GM12875 (cell line): ENCODE results near the gene ARID1A.
A peak's percentile ranks its signal among the peaks of the same experiment; 100 is the strongest.

Experiments used
- H3K4me3 ChIP-seq: one replicate; pipeline ENCODE4 v1.5.1; 2011; ENCODE audit warnings: low read depth, low read length, control low read depth
- TF ChIP-seq, protein P1 (sequence below): IDR thresholded peaks from 2 replicates; pipeline ENCODE4 v1.5.1; 2011; ENCODE audit warnings: low read depth, mild to moderate bottlenecking, control low read depth, inconsistent platforms, low read length, moderate library complexity, borderline replicate concordance; ENCODE audit not compliant: insufficient read depth

The ARID1A gene

DNA sequence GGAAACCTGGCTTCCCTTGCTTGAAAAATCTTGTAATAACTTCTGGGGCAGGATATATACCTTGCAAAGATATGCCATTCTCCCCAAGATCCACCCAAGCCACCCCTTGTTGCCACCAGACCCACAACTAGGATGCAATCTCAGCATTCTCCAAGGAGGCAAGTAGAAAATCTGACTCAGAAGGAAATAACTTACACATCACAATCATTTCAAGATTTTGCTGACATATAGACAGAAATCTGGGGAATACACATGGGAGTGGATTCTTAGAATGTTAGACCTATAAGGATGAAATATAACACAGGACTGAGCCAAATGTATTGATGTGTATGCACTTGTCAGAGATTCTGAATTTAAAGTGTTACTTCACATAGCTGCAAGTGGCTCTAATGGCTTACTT is 115.9 kb downstream of the ARID1A start:
- H3K4me3 ChIP-seq: no peak overlapping the region
- TF ChIP-seq, protein P1, sequence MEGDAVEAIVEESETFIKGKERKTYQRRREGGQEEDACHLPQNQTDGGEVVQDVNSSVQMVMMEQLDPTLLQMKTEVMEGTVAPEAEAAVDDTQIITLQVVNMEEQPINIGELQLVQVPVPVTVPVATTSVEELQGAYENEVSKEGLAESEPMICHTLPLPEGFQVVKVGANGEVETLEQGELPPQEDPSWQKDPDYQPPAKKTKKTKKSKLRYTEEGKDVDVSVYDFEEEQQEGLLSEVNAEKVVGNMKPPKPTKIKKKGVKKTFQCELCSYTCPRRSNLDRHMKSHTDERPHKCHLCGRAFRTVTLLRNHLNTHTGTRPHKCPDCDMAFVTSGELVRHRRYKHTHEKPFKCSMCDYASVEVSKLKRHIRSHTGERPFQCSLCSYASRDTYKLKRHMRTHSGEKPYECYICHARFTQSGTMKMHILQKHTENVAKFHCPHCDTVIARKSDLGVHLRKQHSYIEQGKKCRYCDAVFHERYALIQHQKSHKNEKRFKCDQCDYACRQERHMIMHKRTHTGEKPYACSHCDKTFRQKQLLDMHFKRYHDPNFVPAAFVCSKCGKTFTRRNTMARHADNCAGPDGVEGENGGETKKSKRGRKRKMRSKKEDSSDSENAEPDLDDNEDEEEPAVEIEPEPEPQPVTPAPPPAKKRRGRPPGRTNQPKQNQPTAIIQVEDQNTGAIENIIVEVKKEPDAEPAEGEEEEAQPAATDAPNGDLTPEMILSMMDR: no peak

DNA sequence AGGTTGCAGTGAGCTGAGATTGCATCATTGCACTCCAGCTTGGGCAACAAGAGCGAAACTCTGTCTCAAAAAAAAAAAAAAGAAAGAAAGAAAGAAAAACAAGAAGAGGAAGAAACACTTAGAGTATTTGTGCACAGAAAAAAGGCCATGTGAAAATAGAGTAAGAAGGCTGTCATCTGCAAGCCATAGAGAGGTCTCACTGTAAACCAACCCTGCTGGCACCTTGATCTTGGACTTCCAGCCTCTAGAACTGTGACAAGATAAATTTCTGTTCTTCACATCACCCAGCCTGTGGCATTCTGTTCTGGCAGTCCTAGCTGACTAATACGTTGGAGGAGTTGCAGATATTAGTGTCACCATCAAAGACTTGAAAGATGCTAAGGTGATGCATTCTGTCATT is 118.6 kb downstream of the ARID1A start:
- TF ChIP-seq, protein P1: no peak
- H3K4me3 ChIP-seq: no peak overlapping the region

DNA sequence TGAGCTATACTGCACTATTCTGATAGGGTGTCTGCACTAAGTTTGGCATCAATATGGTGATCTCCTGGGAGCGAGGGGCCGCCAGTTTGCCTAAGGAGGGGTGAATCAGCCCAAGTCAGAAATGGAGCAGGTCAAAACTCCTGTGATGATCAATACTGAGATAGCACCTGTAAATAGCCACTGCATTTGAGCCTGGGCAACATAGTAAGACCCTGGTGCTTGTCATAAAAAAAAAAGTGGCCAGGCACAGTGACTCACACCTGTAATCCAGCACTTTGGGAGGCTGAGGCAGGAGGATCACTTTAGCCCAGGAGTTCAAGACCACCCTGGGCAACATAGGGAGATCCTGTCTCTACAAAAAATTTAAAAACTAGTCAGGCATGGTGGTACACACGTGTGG is 119.1 kb downstream of the ARID1A start:
- H3K4me3 ChIP-seq: no peak overlapping the region
- TF ChIP-seq, protein P1: no peak

DNA sequence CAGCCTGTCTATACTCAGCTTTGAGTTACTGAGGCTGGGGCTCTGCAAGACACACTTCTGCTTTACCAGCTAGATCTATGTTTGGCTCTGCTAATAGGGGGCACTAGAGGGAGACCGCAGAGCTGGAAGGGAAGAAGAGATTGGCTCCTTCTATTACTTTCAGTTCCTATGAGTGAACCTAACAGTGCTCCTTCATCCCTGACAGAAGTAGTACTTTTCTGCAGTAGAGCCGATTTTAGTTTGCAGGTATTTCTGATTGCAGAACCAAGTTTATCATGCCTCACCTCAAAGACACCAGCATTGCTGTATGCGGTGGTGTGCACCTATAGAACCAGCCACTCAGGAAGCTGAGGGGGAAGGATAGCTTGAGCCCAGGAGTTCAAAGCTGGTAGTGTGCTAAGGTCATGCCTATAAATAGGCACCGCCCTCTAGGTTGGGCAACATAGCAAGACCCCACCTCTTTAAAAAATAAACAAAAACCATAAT is 125.0 kb downstream of the ARID1A start:
- TF ChIP-seq, protein P1: peak; percentile 57; the same call in 1 of the 2 replicates
- peak overlapping the region; percentile 15 for H3K4me3 ChIP-seq

DNA sequence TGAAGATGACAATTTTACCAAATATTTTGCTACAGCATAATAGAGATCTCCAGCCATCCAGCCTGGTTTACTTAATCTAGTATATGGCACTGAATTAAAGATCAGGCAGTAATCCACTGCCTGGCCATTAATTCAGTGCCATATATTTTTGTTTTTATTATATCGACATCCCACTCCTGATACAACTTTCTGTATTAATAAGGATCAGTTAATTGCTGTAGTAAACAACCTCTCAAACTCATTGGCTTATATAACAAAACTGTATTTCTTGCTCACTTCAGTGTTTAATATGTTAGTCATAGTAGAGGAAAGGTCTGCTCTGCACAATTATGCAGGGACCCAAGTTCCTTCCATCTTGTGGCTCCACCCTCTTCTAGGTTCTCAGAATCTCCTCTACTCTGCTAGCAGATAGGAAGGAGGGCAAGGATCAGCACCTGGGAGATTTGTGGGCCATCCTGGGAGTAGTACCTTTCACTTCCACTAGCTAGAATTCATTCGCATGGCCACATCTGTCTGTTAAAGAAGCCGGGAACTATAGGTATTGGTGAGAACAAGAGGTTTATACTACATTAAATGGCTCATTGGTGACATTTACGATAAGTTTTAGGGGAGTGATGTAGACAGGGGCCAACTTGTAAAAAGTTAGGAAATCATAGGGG is 127.1 kb downstream of the ARID1A start:
- TF ChIP-seq, protein P1: no peak
- H3K4me3 ChIP-seq: no peak overlapping the region

DNA sequence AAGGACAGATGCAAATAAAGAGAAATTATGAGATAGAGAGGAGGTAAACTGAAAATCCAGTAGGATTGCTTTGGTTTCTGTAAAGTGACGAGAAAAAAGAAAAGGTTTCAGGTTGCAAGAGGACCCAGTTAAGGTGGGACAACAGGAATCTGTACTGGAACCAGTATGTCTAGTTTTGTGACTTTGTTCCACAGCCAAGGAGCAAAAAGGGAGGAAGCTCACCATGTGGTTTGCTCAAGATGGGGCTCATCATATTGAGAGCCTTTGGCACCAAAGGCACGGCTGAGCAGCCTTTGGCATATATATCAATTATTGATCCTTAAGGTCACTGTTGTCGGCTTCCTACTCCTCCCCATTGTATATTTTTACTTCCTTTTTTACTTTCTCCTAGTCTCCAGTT is 128.9 kb downstream of the ARID1A start:
- H3K4me3 ChIP-seq: no peak overlapping the region
- TF ChIP-seq, protein P1: no peak
